Dedifferentiated amniotic fluid mesenchymal stem cell (primary cell): Measurements from ENCODE around the gene EPHA10.

ENCODE experiments used
- DNase-seq: peaks from one replicate; pipeline ENCODE4 v3.0.0-alpha.2; 2016; ENCODE audit errors: extremely low spot score

EPHA10 gene

GRCh38 chr1:37764888-37765441 is at the start of gene EPHA10:
Gene EPHA10 (minus strand): TSS chr1:37765120. CDS start chr1:37765066, 54 bp downstream.
- no peak for DNase-seq

- DNase-seq = no peak
These were observed 49.3 kb upstream of the EPHA10 start for GRCh38 chr1:37814252-37814651.

DNA sequence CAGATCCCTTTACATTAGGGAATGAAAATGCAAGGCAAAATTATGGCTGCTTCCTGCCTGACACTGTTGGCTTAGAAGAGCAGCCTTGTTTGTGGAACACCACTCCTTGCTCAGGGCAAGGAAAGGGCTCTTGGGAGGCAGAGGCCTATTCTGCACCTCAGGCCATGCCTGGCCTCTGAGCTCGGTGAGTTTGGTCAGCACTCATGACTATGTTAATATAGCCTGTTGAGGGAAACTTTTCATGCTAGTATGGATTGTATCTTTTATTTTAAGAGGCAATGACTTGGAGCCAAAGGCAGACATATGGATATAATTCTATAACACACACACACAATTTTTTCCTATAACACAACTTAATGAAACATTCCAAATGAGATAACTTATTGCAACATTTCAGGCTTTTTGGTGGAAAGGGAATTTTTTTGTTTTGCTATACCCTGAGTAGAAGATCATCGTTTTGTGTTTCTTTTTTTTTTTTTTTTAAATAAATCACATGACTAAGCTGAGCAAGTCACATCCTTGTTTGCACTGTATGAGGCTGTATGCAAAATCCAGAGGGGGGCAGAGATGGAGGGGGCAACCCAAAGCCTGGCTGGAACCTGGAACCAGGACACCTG is 48.7 kb upstream of the EPHA10 start:
- no peak for DNase-seq

DNA sequence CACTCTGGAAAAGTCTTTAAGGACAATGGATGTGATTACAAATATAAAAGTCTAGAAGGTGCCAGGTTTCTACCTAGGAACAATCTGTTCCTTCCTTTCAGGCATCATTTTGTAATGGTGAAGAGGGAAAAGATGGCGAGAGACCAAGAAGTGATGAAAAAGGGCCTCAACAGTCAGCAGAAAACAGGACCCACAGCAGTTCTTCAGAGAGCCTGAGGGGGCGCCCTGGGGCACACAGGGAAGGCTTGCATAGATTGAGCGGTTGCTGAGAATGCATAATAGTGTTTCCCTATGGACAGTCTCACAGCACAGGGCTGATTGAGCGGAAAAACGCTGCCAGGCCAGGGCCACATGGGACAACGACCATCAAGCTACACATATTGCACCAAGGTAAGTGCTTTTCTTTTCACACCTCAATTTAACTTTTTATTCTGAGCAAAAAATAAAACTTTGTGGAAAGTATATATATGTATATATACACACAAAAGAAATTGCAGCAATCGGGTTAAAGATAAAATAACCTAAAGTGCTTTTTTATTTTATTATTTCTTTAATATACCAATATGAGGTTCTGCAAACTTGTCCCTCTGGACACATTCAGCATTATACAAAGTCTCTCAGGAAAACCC is 46.2 kb upstream of the EPHA10 start:
- peak; percentile 70 for DNase-seq

GRCh38 chr1:37809942-37810341 is 45.0 kb upstream of the EPHA10 start:
- no peak for DNase-seq

DNA sequence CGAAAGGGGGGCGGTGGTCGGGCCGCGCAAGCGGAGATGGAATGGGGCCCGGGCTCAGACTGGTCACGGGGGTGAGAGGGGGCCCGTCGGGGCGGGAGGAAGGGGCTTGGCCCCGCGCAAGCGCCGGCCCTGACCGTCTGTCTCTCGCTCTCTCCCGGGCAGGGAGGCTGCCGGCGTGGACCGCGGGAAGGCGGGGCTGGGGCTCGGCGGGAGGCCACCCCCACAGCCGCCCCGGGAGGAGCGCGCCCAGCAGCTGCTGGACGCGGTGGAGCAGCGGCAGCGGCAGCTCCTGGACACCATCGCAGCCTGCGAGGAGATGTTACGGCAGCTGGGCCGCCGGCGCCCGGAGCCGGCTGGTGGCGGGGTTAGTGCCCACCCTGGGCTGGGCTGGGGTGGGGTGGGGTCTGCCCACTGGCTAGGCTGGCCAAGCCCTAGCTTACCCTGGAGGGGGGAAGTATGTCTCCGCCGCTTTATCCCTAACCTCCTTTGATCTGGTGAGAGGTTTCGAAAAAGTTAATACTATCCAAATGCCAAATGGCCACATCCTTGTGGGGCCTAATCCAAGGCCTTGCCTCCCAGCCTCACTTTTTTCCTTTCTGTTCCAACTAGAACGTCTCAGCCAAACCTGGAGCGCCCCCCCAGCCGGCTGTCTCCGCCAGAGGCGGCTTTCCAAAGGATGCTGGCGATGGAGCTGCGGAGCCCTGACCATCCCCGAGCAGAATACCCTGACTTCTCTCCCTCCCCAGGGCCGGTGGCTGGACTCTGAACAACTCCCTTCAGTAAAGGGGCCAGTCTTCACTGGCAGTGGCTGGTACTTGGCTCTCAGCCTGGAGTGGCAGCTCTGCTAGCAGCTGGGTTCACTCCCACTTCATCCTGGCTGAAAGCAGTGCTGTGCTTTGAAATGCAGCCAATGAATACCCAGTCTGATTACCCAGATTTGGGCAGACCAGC is 43.7 kb upstream of the EPHA10 start:
- DNase-seq = peak; percentile 67

DNA sequence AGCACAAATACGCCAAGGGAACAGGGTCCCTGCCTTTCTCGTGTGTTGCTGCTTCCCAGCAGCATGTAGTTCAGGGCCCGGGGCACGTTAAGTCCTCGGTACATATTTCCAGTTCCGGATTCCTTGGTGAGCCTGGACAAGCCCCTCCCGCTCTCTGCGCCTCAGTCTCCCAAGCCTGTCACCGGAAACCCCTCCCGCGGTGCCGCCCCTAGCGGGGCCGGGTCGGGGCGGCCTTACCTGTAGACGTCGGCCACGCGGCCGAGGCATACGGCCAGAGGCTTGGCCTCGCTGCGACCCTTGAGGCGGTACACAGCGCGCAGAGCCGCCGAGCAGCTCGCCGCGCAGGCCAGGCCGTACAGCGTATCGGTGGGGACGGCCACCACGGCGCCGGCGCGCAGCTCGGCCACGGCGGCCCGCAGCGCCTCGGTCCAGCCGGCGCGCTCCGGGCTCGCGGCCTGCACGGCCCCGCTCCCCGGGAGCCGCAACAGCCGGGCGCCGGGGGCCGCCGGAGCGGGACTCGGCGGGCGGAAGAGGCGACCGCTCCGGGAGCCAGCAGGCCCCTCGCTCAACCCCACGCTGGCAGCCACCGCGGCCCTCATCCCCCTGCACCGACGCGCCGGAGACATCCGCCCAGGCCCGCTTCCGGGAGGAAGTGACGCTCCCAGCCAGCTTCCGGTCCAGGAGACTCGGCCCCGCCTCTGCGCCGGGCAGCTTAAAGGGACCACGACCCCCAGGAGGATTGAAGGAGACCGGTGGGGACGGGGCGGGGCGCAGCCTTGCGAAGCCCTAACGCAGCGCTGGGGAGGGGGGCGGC is 42.8 kb upstream of the EPHA10 start, which contains the start of the genes C1orf122 and YRDC:
Gene C1orf122, plus strand, starts transcription at position 236 of the 814 bp plus-strand sequence. CDS start 615 bp downstream, outside the sequence.
Gene YRDC, minus strand, starts transcription at position 654 of the 814 bp plus-strand sequence. Its CDS starts 28 bp downstream, at position 626.
- DNase-seq = peak; percentile 91

DNA sequence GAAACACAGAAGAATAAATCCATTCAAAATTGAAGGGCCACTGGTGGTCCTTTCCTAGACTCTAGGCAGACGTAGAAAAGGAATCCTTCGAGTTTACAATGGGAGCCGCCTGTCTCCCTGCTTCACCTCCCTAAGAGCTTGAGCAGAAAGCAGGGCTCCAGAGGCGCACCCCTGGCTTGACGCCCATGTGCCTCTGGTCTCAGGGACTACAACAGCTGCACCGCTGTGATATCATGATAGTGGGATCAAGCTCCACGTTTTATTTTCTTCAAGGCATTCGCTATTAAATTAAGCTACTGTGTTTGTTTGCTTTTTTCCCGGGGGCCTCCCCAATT is 42.3 kb upstream of the EPHA10 start:
- no peak for DNase-seq

- DNase-seq = no peak
These were observed 37.5 kb upstream of the EPHA10 start for GRCh38 chr1:37802439-37802838.

DNA sequence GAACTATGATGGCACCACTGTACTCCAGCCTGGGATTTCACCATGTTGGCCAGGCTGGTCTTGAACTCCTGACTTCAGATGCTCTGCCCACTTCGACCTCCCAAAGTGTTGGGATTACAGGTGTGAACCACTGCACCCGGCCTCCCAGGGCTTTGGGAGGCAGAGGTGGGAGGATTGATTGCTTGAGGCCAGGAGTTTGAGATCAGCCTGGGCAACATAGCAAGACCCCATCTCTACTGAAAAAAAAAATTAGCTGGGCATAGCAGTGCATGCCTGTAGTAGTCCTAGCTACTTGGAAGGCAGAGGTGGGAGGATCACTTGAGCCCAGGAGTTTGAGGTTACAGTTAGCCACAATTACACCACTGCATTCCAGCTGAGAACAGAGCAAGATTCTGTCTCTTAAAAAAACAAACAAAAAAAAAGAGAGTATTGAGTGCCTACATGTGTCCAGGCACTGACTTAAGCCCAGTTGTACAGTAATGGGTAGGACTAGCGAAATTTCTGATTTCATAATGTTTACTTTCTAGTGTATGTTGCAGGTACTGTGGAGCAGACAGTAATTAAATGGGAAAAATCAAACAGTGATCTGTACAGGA is 32.9 kb upstream of the EPHA10 start:
- DNase-seq = peak; percentile 31

GRCh38 chr1:37795340-37796125 is 30.6 kb upstream of the EPHA10 start:
- DNase-seq = no peak

- DNase-seq = no peak
These were observed 29.7 kb upstream of the EPHA10 start for GRCh38 chr1:37794372-37795339.

GRCh38 chr1:37793773-37794371 is 29.0 kb upstream of the EPHA10 start, which contains the start of gene MANEAL:
Gene MANEAL (plus strand): TSS chr1:37793847. CDS start chr1:37794183, 336 bp downstream.
- DNase-seq = peak; percentile 15

GRCh38 chr1:37792943-37793686 is 28.2 kb upstream of the EPHA10 start:
- no peak for DNase-seq

DNA sequence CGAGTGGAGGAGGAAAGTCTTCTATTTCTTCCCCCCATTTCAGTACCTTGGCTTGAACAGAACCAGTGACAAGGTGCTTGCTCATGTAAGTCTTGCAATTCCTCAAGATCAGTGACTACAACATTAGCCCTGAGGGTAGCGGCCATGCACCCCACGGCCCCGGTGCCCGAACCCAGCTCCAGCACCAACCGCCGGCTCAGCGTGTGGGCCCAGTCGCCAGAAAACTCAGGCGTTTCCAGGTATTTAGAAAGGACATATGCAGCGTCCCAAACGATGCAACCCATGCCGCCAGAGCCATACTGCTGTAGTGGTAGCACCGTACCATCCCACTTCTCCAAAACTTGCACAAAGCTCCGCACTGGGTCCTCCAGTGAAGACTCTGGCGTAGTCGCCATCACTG is 17.6 kb upstream of the EPHA10 start:
- DNase-seq = no peak

DNA sequence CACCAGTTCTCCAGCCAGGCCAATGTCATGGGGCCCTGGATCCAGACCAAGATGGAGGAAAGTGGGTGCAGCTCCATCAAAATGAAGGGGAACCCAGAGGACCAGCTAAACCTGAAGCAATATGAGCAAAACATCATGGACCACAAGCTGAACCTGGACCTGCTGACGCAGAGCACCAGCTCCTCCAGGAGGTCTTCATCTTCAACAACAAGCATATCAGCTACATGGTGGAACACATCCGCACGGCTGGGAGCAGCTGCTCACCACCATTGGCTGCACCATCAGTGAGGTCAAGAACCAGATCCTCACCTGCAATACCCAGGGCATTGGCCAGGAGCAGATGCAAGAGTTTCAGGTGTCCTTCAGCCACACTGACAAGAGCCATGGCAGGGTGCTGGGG is 13.7 kb upstream of the EPHA10 start:
- DNase-seq = no peak

DNA sequence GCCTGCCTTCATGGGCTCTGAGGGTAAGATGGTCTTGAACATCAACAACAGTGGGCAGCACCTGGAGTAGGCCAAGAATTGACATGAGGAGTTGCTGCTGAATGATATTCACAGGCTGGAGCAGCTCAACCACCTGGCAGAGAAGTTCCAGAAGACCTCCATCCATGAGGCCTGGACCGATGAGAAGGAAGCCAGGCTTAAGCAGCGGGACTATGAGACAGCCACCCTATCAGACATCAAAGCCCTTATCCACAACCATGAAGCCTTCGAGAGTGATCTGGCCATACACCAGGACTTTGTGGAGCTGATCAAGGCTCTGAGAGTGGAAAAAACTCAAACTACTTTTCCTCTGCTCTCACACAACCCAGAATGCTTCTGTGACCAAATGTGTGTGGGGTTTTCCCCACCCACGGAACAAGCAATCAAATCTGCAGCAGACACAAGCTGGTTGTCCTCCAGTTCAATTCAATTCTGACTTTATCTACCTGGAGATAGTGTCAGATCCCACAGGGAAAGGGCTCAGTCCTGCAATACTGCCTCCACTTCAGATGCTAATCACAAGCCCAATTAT is 12.1 kb upstream of the EPHA10 start:
- DNase-seq = no peak
